Neutrophil (primary cell): ENCODE data around the gene UGT1A5.

Experiments
- H3K27ac ChIP-seq: fragments of 200-600 bp; sonication (generic); 2 replicates; pipeline ENCODE4 v1.5.1; 2016; ENCODE audit warnings: mild to moderate bottlenecking, moderate library complexity
- H3K27me3 ChIP-seq: fragments of 200-600 bp; sonication (generic); 2 replicates; pipeline ENCODE4 v1.6.0; 2016; ENCODE audit warnings: mild to moderate bottlenecking
- H3K36me3 ChIP-seq: fragments of 200-600 bp; sonication (generic); 2 replicates; pipeline ENCODE4 v1.5.1; 2017
- H3K4me1 ChIP-seq, 2 experiments: fragments of 200-600 bp in 1 of 2; sonication (generic) in 1 of 2; 1 replicate in 1 of 2; 2 replicates in 1 of 2; pipeline versions ENCODE4 v1.5.1 to v1.6.1; 2013 to 2016; ENCODE audit warnings: low read depth in 1 of 2, low read length in 1 of 2, mild to moderate bottlenecking in 1 of 2, moderate library complexity in 1 of 2; ENCODE audit not compliant: control insufficient read depth in 1 of 2, insufficient read depth in 1 of 2
- H3K4me3 ChIP-seq, 2 experiments: fragments of 200-600 bp in 1 of 2; sonication (generic) in 1 of 2; 1 replicate in 1 of 2; 2 replicates in 1 of 2; pipeline ENCODE4 v1.5.1; 2013 to 2016; ENCODE audit warnings: low read depth in 1 of 2, low read length in 1 of 2, mild to moderate bottlenecking in 1 of 2, moderate library complexity in 1 of 2
- H3K9me3 ChIP-seq: fragments of 200-600 bp; sonication (generic); 2 replicates; pipeline ENCODE4 v1.5.1; 2016
- TF ChIP-seq, protein P1 (sequence below): fragments of 200-600 bp; sonication (generic); IDR thresholded peaks from 2 replicates; pipeline ENCODE4 v1.5.1; 2016; ENCODE audit warnings: antibody characterized with exemption

The UGT1A5 gene

DNA sequence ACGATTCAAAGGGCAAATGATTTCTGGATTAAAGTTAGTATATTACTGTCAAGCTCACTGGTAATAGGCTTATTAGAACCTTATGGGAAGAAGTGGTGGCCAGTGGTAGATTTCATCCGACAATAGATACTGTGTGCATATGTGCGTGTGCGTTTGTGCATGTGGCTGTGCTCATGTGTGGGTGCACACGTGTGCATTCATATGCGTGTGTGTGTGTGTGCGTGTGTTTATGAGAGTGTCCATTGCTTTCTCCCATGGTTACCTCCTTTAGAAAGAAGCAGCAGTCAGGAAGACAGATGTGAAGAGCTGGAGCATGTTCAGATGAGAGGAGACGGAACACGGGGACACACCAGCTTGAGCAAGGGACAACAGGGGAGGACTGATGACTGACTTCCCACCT lies 56.6 kb downstream of the UGT1A5 start:
- no peaks in the 10 kb centered on the region for H3K36me3 ChIP-seq
- H3K4me3 ChIP-seq, result no peak overlapping the region
- TF ChIP-seq, protein P1, sequence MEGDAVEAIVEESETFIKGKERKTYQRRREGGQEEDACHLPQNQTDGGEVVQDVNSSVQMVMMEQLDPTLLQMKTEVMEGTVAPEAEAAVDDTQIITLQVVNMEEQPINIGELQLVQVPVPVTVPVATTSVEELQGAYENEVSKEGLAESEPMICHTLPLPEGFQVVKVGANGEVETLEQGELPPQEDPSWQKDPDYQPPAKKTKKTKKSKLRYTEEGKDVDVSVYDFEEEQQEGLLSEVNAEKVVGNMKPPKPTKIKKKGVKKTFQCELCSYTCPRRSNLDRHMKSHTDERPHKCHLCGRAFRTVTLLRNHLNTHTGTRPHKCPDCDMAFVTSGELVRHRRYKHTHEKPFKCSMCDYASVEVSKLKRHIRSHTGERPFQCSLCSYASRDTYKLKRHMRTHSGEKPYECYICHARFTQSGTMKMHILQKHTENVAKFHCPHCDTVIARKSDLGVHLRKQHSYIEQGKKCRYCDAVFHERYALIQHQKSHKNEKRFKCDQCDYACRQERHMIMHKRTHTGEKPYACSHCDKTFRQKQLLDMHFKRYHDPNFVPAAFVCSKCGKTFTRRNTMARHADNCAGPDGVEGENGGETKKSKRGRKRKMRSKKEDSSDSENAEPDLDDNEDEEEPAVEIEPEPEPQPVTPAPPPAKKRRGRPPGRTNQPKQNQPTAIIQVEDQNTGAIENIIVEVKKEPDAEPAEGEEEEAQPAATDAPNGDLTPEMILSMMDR, result no peak
- H3K27ac ChIP-seq, result no peak overlapping the region
- H3K27me3 ChIP-seq, result peaks cover 2% of the 10 kb centered on the region
- no peaks in the 10 kb centered on the region for H3K4me1 ChIP-seq
- H3K9me3 ChIP-seq, result no peaks in the 10 kb centered on the region

DNA sequence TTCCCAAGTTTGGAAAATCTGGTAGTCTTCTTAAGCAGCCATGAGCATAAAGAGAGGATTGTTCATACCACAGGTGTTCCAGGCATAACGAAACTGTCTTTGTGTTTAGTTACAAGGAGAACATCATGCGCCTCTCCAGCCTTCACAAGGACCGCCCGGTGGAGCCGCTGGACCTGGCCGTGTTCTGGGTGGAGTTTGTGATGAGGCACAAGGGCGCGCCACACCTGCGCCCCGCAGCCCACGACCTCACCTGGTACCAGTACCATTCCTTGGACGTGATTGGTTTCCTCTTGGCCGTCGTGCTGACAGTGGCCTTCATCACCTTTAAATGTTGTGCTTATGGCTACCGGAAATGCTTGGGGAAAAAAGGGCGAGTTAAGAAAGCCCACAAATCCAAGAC lies 59.4 kb downstream of the UGT1A5 start:
- no peaks in the 10 kb centered on the region for H3K4me1 ChIP-seq
- H3K27ac ChIP-seq, result no peak overlapping the region

DNA sequence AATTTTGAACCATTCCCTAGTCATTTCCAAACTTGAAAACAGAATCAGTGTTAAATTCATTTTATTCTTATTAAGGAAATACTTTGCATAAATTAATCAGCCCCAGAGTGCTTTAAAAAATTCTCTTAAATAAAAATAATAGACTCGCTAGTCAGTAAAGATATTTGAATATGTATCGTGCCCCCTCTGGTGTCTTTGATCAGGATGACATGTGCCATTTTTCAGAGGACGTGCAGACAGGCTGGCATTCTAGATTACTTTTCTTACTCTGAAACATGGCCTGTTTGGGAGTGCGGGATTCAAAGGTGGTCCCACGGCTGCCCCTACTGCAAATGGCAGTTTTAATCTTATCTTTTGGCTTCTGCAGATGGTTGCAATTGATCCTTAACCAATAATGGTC lies 59.9 kb downstream of the UGT1A5 start:
- Histone ChIP-seq H3K27me3 (no peaks in the 10 kb centered on the region), H3K27ac (no peak overlapping the region), H3K4me1 (no peaks in the 10 kb centered on the region), H3K9me3 (no peaks in the 10 kb centered on the region), H3K4me3 (no peak overlapping the region), H3K36me3 (no peaks in the 10 kb centered on the region)
- TF ChIP-seq, protein P1, result no peak

More for the DNA sequence above, 59.4 kb downstream of the UGT1A5 start:
- Histone ChIP-seq H3K9me3 (no peaks in the 10 kb centered on the region), H3K36me3 (no peaks in the 10 kb centered on the region), H3K4me3 (no peak overlapping the region), H3K27me3 (no peaks in the 10 kb centered on the region)
- TF ChIP-seq, protein P1, result no peak

DNA sequence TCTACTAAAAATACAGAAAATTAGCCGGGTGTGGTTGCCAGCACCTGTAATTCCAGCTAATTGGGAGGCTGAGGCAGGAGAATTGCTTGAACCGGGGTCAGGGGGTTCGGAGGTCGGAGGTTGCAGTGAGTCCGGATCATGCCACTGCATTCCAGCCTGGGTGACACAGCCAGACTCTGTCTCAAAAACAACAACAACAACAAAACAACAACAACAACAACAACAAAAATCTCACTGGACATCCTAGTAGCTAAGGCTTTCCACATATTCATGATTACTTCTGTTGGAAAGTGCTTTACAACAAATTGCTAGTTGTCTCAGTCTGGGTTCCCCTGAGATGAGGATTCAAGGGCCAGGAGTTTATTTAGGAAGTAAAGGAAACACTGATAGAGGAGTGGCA lies 61.1 kb downstream of the UGT1A5 start:
- Histone ChIP-seq H3K27ac (no peak overlapping the region), H3K9me3 (no peaks in the 10 kb centered on the region), H3K4me1 (no peaks in the 10 kb centered on the region), H3K36me3 (no peaks in the 10 kb centered on the region), H3K27me3 (no peaks in the 10 kb centered on the region), H3K4me3 (no peak overlapping the region)
- TF ChIP-seq, protein P1, result no peak

DNA sequence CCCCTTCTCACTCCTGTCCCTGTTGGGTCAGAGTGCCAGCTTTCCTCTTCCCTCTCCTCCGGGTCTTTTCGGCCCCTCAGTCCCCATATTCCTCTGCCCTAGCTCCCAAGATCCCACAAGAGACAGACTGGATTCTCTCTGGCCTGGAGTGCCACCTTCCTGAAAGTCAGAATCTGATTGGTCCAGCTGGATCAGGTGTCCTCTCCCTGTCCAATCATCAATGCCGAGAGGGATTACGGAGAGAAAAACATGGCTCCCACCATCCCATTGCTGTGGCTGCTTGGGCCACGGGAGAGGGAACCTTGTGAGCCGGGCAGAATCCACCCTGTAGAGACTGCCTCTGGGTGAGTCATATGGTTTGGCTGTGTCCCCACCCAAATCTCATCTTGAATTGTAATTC lies 62.7 kb downstream of the UGT1A5 start:
- Histone ChIP-seq H3K27me3 (no peaks in the 10 kb centered on the region), H3K4me1 (no peaks in the 10 kb centered on the region), H3K36me3 (no peaks in the 10 kb centered on the region), H3K9me3 (no peaks in the 10 kb centered on the region), H3K27ac (no peak overlapping the region), H3K4me3 (no peak overlapping the region)
- TF ChIP-seq, protein P1, result no peak

DNA sequence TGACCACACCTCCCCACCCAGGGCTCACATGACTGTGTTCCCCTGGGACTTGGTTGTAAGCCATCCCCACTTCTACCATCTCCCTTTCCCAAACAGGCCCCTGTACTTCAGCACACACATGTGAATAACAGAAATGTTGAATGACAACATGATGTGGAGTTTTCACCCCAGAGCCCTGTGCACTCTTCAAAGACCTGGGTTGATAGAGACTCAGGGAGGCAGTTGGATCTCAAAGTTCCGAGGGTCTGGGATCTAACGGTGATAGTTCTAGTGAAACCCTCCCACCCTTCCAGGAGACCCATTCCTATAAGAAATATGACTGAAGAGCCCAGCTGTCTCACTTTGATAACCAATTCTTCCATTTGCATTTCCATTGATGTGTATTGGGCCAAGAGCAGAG lies 65.3 kb downstream of the UGT1A5 start, which contains the start of gene MROH2A:
MROH2A (plus strand) TSS at position 301 of the 400 bp plus-strand sequence. CDS start 1,029 bp downstream, outside the sequence.
- Histone ChIP-seq H3K4me3 (no peak within 1 kb of the TSS), H3K36me3 (no peaks in the 10 kb centered on the region), H3K4me1 (no peaks in the 10 kb centered on the region), H3K27ac (no peak within 1 kb of the TSS), H3K9me3 (no peaks in the 10 kb centered on the region), H3K27me3 (no peaks in the 10 kb centered on the region)
- TF ChIP-seq, protein P1, result no peak
